GOT3 (cell line): ENCODE results near the gene TRABD2B.

ENCODE experiments used
- DNase-seq: peaks from one replicate; lab custom pipeline; 2025; ENCODE audit warnings: mixed read lengths; lab: John Stamatoyannopoulos, UW

The TRABD2B gene

GRCh38 chr1:47795102-47795501 lies 202.1 kb downstream of the TRABD2B start:
- DNase-seq, result no peak

DNA sequence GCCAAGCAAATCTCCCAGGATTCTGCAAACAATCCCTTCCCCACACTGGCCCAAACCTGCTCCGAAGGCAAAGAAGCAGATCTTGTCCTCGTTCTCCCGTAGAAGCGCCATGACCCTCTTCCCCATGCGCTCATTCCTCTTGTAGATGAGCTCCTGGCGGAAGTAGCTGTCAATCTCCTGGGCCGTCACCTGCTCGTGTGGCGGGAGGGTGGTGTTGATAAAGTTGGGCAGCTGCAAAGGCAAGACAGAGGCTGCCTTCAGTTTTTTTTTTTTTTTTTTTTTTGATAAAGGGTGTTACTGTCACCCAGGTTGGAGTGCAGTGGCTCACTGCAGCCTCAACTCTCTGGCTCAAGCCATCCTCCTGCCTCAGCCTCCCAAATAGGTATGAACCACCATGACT lies 202.7 kb downstream of the TRABD2B start:
- DNase-seq, result no peak

GRCh38 chr1:47794081-47794480 lies 203.1 kb downstream of the TRABD2B start:
- no peak for DNase-seq

GRCh38 chr1:47793563-47793962 lies 203.6 kb downstream of the TRABD2B start:
- no peak for DNase-seq

DNA sequence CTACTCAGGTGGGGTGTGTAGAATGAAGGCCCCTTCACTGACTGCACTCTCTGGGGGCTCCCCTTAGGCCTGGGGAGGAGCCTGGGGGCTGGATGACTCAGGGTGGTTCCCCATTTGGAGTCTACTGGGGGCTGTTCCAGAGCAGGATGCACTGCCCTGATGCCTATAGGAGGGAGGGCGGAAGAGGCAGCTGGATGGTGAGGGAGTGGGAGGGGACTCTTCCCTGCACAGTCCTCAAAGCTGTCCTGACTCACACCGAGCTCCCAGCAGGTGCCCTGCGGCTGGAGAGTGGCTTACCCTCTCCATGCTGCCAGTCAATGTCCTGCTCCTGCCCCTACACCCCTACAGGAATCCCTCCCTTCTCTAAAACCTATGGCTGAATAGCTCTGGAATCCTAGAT lies 204.4 kb downstream of the TRABD2B start:
- DNase-seq, result no peak

DNA sequence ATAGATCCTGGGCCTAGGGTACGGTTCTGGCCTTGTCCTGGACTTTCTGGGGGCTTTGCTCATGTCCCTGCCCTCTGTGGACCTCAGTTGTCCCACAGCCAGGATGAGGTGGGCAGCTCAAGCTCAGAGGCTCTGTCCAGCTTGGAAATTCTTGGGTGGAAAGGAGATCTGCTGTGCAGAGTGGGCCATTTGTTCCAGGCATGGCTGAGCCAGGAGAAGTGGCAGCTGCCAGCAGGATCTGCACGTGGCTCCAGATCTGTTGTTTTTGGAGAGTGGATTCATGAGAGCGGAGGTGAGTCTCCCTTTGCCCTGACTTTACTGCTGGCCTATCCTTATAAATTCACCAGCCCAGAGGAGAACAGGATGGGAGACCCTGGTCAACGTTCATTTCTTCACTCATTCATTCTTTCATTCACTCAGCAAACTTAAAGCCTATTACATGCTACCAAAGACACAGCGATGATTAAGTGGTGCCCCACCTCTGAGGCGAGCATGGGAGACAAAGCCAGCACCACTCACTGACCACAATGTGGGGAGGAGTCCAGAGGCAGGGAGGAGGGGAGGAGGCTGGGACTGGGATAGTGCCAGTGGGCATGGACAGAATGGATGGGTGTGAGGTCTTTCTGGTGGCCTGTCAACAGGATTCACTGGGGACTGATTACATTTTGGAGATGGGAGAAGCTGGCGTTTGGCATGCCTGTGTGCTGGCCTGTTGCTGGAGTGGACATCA lies 205.1 kb downstream of the TRABD2B start:
- no peak for DNase-seq

DNA sequence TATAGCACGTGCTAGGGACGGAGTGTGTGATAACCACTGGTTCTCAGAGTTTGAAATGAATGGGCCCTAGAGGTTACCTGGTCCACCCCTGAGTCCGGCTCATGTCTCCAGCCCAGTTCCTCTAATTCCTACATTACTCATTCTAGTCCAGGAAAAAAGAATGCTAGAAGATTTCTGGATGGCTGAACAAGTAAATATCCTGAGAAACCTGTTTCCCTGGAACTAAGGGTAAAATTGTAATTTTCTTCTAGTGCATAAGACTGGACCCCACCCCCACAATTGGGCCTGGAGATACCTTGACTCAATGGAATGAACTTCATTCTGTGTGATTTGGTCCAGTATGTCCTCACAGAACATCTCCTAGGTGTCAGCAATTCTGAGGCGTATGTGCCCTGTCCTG lies 208.4 kb downstream of the TRABD2B start:
- no peak for DNase-seq

DNA sequence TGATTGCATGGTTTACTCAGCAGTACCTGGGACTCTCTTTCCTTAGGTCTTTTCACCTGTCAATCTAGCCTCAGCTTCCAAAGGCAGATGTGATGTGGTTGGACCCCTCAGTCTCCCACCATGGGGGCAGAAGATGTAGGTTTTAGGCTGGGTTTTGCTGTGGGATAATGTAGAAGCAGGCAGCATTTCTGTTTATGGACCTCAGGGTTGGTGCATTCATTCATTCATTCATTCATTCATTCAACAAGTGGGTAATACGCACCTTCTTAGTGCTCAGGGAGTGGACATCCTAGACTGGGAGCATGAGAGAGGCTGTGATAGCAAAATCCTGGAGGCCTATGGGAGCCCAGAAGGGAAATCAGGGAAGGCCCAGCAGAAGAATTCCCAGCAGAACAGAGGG lies 209.6 kb downstream of the TRABD2B start:
- no peak for DNase-seq

DNA sequence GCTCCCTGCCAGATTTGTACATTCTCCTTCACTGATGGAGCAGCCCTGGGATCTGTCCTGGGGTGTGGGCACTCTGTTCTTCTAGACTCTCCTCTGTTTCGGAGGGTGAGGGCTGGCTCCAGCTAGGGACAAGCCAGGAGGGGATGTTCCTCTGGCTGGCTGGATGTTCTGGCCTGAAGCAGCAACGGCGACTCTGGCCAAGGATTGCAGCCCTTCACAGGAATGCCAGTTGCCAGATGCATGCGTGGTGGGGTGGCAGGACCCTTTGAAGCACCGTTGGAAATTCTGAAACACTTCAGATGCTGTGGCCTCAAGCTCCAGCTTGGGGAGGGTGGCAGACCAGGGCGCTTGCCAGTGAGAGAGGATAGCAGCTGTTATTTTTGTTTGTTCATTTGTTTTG lies 210.9 kb downstream of the TRABD2B start:
- DNase-seq, result no peak

- no peak for DNase-seq
Measured at GRCh38 chr1:47785561-47786271, 211.5 kb downstream of the TRABD2B start.

GRCh38 chr1:47785118-47785517 lies 212.1 kb downstream of the TRABD2B start:
- no peak for DNase-seq

- DNase-seq, result no peak
Measured at GRCh38 chr1:47784497-47784822, 212.7 kb downstream of the TRABD2B start.

GRCh38 chr1:47783638-47784496 lies 213.3 kb downstream of the TRABD2B start:
- DNase-seq, result no peak

DNA sequence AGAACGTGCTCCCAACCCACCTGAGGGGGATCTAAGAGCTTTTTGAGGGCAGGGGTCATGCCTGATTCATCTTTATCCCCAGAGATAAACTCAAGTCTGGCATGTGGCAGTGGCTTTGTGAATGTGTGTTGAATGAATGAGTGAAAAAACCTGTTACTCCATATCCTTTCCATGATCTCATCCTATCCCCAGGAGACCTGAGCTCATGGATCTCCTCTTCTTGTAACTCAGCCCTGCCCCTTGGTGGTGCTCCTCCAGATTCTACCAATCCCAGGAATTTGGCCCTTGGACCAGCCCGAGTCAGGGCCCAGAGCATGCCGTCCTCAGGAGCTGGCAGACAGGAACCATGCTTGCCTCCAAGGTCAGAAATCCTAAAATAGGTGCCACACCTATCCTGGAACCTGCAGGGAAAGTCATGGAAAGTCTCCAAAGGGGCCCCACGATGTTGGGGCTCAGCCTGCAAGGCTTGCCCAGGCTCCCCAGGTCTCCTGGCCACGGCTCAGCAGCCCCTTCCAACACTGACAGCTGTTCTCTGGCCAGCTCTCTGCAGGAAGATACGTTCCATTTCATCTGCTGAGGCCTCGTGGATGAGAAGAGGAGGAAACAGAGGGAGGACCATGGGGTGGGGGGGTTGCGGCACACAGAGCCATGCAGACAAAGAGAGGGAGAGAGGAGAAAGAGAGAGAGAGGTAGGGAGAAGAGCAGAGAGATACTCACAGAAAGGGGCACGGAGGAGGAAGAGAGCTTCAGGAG lies 214.6 kb downstream of the TRABD2B start:
- DNase-seq, result no peak

GRCh38 chr1:47781171-47781959 lies 215.8 kb downstream of the TRABD2B start:
- DNase-seq, result no peak

DNA sequence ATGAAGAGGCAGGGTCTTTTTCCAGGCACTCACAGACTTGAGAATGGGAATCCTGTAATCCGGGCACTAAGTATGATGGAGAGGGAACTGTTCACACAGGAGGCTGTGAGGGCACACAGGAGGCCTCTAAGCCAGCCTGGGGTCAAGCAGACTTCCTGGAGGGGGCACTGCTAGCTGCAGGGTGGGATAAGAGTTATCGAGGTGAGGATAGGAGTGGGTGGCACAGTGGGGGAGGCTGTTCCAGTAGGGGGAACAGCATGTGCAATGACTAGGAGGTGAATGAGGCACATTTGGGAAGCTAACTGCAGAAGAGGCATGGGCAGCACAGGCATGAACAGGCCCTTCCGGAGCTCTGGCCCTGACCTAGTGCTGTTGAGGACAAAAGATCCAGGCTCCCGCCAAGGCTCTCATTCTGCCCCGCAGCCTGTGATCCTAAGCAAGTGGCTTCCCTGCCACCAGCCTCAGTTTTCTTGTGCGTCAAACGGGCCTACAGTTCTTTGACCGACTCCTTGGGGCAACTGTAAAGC lies 216.7 kb downstream of the TRABD2B start:
- DNase-seq, result no peak

GRCh38 chr1:47779613-47780012 lies 217.6 kb downstream of the TRABD2B start:
- DNase-seq, result no peak

- no peak for DNase-seq
Measured at GRCh38 chr1:47778280-47778679, 218.9 kb downstream of the TRABD2B start.

GRCh38 chr1:47777322-47777721 lies 219.9 kb downstream of the TRABD2B start:
- no peak for DNase-seq

GRCh38 chr1:47776667-47777131 lies 220.5 kb downstream of the TRABD2B start:
- no peak for DNase-seq
